Effector memory CD4-positive, alpha-beta T cell (primary cell): ENCODE data around the gene SLC5A10.

Experiments
- DNase-seq, 3 donors: peaks; one replicate each; pipeline ENCODE4 v3.0.0-alpha.2; 2020
- H3K27ac ChIP-seq: 2 replicates; pipeline ENCODE4 v1.7.0; 2013; ENCODE audit warnings: mild to moderate bottlenecking, low read length, moderate library complexity; ENCODE audit not compliant: insufficient read depth, poor library complexity, severe bottlenecking
- H3K27me3 ChIP-seq: replicated peaks from 2 replicates; pipeline ENCODE4 v1.7.0; 2013; ENCODE audit warnings: mild to moderate bottlenecking, low read length; ENCODE audit not compliant: insufficient read depth, control insufficient read depth, poor library complexity, severe bottlenecking
- H3K36me3 ChIP-seq: 2 replicates; pipeline ENCODE4 v1.7.0; 2013; ENCODE audit warnings: mild to moderate bottlenecking, low read length, moderate library complexity; ENCODE audit not compliant: control insufficient read depth, insufficient read depth
- H3K4me1 ChIP-seq: 2 replicates; pipeline ENCODE4 v1.7.0; 2013; ENCODE audit warnings: low read length, mild to moderate bottlenecking; ENCODE audit not compliant: control insufficient read depth, insufficient read depth, poor library complexity, severe bottlenecking
- H3K4me3 ChIP-seq: 2 replicates; pipeline ENCODE4 v1.7.0; 2013; ENCODE audit warnings: low read length, low read depth, mild to moderate bottlenecking; ENCODE audit not compliant: insufficient read depth, poor library complexity, severe bottlenecking
- H3K9me3 ChIP-seq: 2 replicates; pipeline ENCODE4 v1.7.0; 2013; ENCODE audit warnings: mild to moderate bottlenecking, low read length, moderate library complexity; ENCODE audit not compliant: control insufficient read depth

Gene SLC5A10

GRCh38 chr17:18981335-18981641 lies 29.3 kb downstream of the SLC5A10 start:
- Histone ChIP-seq H3K27ac (no peak overlapping the region), H3K9me3 (no peaks in the 10 kb centered on the region), H3K4me1 (no peaks in the 10 kb centered on the region), H3K36me3 (peaks cover 19% of the 10 kb centered on the region), H3K27me3 (no peaks in the 10 kb centered on the region), H3K4me3 (no peak overlapping the region)
- DNase-seq, result no peak

GRCh38 chr17:18981642-18982424 lies 29.9 kb downstream of the SLC5A10 start:
- Histone ChIP-seq H3K27ac (no peak overlapping the region), H3K4me3 (no peak overlapping the region), H3K36me3 (peaks cover 19% of the 10 kb centered on the region), H3K9me3 (no peaks in the 10 kb centered on the region), H3K27me3 (no peaks in the 10 kb centered on the region), H3K4me1 (no peaks in the 10 kb centered on the region)
- no peak for DNase-seq

- no peaks in the 10 kb centered on the region for H3K4me1 ChIP-seq
- H3K9me3 ChIP-seq, result no peaks in the 10 kb centered on the region
- H3K27ac ChIP-seq, result no peak overlapping the region
- peaks cover 11% of the 10 kb centered on the region for H3K36me3 ChIP-seq
- DNase-seq, result no peak
- no peaks in the 10 kb centered on the region for H3K27me3 ChIP-seq
- no peak overlapping the region for H3K4me3 ChIP-seq
These were observed 32.5 kb downstream of the SLC5A10 start for GRCh38 chr17:18984273-18985114.

GRCh38 chr17:18985475-18985874 lies 33.5 kb downstream of the SLC5A10 start:
- H3K4me1 ChIP-seq, result no peaks in the 10 kb centered on the region
- peaks cover 11% of the 10 kb centered on the region for H3K36me3 ChIP-seq
- DNase-seq, result no peak
- H3K27ac ChIP-seq, result no peak overlapping the region
- no peak overlapping the region for H3K4me3 ChIP-seq
- H3K27me3 ChIP-seq, result no peaks in the 10 kb centered on the region
- H3K9me3 ChIP-seq, result no peaks in the 10 kb centered on the region

- H3K27me3 ChIP-seq, result no peaks in the 10 kb centered on the region
- no peaks in the 10 kb centered on the region for H3K4me1 ChIP-seq
- no peak for DNase-seq
- H3K9me3 ChIP-seq, result no peaks in the 10 kb centered on the region
- peaks cover 11% of the 10 kb centered on the region for H3K36me3 ChIP-seq
- H3K27ac ChIP-seq, result no peak overlapping the region
- H3K4me3 ChIP-seq, result no peak overlapping the region
These were observed 34.7 kb downstream of the SLC5A10 start for GRCh38 chr17:18986541-18987229.

GRCh38 chr17:18987230-18987610 lies 35.3 kb downstream of the SLC5A10 start:
- H3K27me3 ChIP-seq, result no peaks in the 10 kb centered on the region
- no peak overlapping the region for H3K4me3 ChIP-seq
- H3K4me1 ChIP-seq, result no peaks in the 10 kb centered on the region
- H3K36me3 ChIP-seq, result peaks cover 11% of the 10 kb centered on the region
- no peak for DNase-seq
- H3K9me3 ChIP-seq, result no peaks in the 10 kb centered on the region
- H3K27ac ChIP-seq, result no peak overlapping the region

GRCh38 chr17:18987862-18988545 lies 36.0 kb downstream of the SLC5A10 start:
- Histone ChIP-seq H3K27ac (no peak overlapping the region), H3K36me3 (peaks cover 11% of the 10 kb centered on the region), H3K4me1 (peaks cover 7% of the 10 kb centered on the region), H3K27me3 (no peaks in the 10 kb centered on the region), H3K4me3 (no peak overlapping the region), H3K9me3 (no peaks in the 10 kb centered on the region)
- no peak for DNase-seq

GRCh38 chr17:18988546-18989173 lies 36.7 kb downstream of the SLC5A10 start:
- peaks cover 13% of the 10 kb centered on the region for H3K4me1 ChIP-seq
- no peak overlapping the region for H3K4me3 ChIP-seq
- no peaks in the 10 kb centered on the region for H3K27me3 ChIP-seq
- H3K27ac ChIP-seq, result no peak overlapping the region
- no peaks in the 10 kb centered on the region for H3K9me3 ChIP-seq
- DNase-seq, result no peak
- H3K36me3 ChIP-seq, result peaks cover 15% of the 10 kb centered on the region

GRCh38 chr17:18990331-18990730 lies 38.4 kb downstream of the SLC5A10 start:
- Histone ChIP-seq H3K27me3 (no peaks in the 10 kb centered on the region), H3K9me3 (no peaks in the 10 kb centered on the region), H3K27ac (no peak overlapping the region), H3K4me3 (no peak overlapping the region), H3K36me3 (peaks cover 15% of the 10 kb centered on the region), H3K4me1 (peaks cover 19% of the 10 kb centered on the region)
- DNase-seq, result no peak
